ENCODE data around the gene OPCML.

GRCh38 chr11:133504906-133505305 is 27.4 kb downstream of the OPCML start:
- TF ChIP-seq EZH2phosphoT487 (IDR thresholded peaks at IDR 0.05; ENCODE audit: borderline replicate concordance, low read length) (no peak), CTCF (conservative IDR thresholded peaks at IDR 0.05; ENCODE audit: low read depth, low read length) (no peak)

Measured in PC-3 (cell line).